ENCODE measurements around the gene C3.
A peak's percentile ranks its signal among the peaks of the same experiment; 100 is the strongest.
"Not testable (repeated sequence)": the region's sequence is repeated elsewhere in the genome, so short reads cannot be mapped to it uniquely, and the experiment has no call there.

Gene C3

DNA sequence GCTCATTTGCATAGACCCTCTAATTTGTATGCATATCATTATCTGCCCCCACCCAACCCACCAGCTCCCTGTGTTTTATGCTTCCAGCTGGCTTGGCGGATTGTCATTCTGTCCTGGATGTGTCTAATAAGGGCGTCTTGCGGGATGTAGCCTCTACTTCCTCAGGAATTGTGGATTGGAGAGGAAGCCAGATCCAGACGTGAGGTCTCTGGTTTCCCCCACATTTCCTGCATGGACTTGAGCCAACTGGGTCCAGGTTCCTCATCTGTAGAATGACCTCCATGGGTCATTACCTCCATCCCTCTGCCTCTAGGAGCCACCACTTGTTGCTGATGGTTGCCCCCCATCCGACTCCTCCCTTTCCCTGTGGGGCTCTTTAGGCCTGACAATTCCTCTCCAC is 57.7 kb downstream of the C3 start:
- DNase-seq (ENCODE audit: low spot score): no peak

DNA sequence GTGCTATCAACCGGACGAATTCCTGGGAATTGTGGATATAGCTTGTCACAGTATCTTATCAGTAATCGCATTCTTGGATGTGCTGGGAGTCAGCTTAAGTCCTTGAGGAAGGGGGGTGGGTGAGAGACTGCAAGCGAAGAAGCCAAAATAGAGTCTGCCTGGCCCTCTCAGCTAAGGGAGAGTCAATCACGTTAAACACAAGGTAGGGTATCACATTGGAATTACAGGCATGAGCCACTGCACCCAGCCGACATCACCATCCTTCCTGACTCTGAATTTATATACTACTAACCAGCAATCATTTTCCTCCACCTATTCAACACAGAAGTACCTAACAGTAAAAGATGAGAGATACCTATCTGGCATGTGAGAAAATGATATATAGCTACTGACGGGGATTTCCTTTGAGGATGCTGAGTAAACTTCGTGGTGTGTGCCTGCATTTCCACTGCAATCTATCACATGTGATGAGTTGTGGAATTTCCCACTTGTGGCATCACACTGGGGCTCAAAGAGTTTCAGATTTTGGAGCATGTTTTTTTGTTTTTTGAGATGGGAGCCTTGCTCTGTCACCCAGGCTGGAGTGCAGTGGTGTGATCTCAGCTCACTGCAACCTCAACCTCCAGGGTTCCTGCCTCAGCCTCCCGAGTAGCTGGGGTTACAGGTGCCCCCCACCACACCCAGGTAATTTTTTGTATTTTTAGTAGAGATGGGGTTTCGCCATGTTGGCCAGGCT is 58.8 kb downstream of the C3 start:
- peak; percentile 84 for DNase-seq (ENCODE audit: low spot score)

DNA sequence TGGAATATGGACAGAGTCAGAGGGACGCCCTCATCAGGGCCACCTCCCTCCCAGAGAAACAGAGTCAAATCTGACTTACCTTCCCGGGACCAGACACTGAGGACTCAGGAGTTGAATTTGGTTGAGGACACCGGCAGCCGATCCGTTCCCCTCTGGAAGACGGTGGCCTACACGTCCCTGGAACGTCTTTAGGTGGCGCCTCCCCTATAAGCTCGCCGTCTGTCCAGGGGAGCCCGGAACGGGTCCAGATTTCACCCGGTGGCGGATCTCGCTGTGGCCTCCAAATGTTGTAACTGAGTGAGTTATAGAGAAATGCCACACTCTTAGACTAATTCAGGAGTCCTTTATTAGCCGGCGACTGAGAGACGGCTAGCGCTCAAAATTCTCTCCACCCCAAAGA is 59.5 kb downstream of the C3 start:
- no peak for DNase-seq (ENCODE audit: low spot score)

DNA sequence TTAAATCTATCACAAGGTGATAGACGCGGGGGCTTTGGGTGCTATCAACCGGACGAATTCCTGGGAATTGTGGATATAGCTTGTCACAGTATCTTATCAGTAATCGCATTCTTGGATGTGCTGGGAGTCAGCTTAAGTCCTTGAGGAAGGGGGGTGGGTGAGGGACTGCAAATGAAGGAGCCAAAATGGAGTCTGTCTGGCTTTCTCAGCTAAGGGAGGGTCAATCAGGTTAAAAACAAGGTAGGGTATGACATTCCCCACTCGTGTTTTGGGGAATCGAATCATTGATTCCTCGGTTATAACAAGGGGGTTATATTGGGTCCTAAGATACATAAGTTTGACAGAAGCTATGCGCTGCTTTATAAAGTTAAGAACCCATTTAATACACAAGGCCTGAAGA is 64.1 kb downstream of the C3 start:
- DNase-seq (ENCODE audit: low spot score): not testable (repeated sequence)

DNA sequence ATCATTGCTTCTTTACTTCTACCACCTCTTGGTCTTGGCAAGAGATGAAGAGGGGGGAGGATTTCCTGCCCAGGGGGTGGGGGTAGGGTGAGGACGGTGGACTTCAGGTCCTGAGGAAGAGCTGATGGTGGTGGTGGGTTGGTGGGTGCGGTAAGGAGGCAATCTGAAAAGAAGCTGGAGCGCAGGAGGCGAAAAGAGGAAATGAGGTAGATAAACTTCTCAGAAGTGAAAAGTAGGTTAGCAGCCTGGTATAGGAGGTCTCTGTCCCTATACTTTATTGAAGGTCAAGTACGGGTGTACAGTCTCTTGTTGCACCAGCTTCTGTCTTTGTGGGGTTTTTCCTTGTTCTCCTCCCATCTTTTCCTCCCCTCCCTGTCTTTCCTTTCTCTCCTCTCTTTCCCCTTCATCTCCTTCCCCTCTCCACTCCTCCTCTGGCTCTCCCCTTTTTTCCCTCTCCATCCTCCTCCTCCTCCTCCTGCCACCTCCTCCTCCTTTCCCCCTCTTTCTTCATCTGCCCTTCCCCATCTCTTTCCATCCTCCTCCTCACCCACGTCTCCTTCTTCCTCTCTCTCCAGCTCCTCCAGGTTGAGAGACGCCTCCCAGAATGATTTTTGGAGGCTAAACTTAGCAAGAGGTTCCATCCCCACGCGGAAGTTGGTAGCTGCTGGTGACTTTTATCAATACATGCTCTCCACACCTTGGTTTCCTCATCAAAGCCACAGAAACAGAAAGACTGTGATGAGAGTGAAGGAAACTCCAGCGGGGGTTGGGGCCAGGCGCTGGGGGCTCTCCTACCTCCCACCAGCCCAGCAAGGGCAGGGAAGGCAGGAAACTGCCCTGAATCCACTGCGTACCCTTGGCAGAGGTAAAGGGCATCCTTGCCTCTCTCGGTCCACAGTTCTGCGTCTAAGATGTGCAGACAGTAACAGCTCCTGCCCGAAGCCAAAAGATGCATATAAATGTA is 65.8 kb downstream of the C3 start:
- DNase-seq (ENCODE audit: low spot score): peak; percentile 61

DNA sequence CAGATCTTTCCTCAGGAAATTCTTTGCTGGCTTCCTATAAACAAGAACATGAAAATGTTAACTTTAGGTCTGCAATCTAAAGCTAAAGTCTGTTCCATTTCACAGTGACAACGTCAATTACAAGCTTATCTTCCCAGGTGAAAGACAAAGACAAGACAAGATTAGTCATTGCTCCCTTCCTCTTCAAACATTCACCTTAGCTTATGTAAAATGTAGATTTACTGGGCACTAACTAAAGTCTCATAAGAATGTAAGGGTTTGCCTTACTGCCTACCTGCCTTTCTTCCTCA is 67.7 kb downstream of the C3 start:
- DNase-seq (ENCODE audit: low spot score): no peak

DNA sequence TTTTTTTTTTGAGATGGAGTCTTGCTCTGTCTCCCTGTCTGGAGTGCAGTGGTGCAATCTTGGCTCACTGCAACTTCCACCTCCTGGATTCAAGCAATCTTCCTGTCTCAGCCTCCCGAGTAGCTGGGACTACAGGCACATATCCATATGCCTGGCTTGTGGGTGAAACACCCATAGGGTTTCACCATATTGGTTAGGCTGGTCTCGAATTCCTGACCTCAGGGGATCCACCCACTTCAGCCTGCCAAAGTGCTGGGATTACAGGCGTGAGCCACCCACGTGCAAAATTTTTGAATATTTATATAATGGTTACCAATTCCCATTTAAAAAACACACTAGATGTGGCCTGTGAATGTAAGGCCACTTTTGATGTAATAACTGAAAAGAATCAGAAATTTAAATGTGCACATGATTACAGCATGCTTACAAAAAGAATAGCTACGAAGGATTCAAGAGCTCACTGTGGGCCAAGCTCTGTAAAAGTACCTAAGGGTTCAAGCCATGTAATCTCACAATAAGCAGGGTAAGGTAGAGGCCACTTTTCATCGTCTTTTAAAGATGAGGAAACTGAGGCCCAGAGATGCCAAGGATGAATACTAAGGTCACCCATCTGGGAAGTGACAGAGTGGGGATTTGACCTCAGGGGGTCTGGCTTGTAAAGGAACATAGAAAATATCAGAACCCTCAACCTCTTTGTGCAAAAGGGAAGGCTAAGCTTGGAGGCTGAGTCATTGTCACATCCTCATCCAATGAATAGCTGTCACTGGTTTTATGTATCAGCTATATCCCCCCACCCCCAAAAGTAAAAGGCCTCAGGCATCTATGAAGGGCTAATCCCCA is 68.3 kb downstream of the C3 start:
- DNase-seq (ENCODE audit: low spot score): no peak

DNA sequence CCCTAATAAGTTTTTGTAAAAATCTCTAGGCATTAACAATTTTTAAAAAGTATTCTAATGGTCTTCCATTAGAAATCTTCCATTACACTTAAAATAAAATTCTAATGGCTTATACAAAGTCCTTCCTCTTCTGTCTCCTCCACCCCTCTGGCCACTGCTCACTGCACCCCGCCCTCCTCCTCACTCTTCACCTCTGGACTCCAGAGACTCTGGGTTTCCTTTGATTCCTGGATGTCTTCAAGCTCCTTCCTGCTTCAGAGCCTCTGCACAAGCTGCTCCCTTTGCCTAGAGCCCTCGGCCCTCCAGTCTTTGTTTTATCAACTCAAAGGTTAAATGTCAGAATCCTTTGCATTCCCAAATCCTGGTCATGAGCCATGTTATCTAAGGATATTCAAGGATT is 71.3 kb downstream of the C3 start:
- no peak for DNase-seq (ENCODE audit: low spot score)

DNA sequence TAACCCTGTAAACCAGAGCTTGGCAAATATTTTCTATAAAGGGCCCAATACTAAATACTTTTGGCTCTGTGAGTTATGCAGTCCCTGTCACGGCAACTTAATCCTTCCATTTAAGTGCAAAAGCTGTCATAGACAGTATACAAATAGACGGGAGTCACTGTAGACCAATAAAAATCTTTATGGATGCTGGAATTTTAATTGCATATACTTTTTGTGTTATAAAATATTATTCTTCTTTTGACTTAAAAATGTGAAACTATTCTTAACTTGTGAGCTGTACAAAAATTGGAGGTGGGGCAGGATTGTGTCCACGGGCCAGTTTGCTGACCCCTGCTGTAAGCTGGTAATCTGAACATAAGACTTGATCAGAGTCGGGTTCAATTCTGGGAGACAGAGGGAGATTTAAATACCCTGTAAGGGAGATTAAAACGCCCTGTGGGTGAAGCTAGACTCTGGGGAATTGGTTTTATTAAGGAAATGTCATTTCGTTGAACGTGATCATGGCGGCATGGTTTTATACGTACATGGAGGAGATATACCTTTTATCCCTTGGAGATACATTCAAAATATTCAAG is 72.2 kb downstream of the C3 start:
- DNase-seq (ENCODE audit: low spot score): no peak

DNA sequence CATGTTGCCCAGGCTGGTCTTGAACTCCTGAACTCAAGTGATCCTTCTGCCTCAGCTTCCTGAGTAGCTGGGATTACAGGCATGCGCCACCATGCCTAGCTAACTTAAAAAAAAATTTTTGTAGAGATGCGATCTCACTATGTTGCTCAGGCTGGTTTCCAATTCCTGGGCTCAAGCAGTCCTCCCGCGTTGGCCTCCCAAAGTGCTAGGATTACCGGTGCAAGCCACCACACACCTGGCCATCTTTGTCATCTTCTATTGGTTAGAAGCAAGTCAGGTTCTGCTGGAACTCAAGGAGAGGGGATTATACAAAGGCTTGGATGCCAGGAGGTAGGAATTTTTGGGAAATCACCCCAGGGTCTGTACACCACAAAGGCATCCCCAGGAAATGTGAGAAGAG is 75.7 kb downstream of the C3 start:
- no peak for DNase-seq (ENCODE audit: low spot score)

DNA sequence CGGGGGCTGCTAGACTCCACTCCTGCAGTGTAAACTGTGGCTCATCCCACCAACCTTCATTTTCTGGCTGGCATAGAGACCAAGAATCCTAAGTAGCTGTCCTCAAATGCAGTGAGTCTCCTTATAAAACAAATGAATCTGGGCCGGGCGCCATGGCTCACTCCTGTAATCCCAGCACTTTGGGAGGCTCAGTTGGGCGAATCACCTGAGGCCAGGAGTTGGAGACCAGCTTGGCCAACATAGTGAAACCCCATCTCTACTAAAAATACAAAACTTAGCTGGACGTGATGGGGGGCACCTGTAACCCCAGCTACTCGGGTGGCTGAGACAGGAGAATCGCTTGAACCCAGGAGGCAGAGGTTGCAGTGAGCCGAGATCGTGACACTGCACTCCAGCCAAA is 80.1 kb downstream of the C3 start:
- not testable (repeated sequence) for DNase-seq (ENCODE audit: low spot score)

DNA sequence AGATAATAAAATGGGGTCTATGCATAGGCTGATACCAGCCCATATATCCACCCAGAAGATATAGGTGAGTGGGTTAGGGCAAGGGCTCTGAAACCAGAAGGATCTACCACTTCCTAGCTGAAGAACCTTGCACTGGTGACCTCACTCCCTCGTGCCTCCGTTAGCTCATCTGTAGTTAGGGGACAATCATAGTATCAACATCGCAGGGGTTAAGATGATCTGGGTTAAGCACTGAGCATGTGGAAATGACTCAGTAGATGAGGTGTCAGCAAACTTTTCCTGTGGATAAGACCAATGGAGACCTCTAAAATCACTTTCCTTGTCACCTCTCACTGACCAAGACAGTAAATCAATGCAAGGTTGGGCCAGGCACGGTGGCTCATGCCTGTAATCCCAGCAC is 81.0 kb downstream of the C3 start:
- peak; percentile 44 for DNase-seq (ENCODE audit: low spot score)

DNA sequence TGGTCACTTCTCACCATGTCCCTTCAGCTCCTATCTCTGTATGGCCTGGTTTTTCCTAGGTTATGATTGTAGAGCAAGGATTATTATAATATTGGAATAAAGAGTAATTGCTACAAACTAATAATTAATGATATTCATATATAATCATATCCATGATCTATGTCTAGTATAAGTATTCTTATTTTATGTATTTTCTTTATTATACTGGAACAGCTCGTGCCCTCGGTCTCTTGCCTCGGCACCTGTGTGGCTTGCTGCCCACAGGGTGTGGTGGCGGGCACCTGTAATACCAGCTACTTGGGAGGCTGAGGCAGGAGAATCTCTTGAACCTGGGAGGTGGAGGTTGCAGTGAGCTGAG is 87.0 kb downstream of the C3 start:
- DNase-seq (ENCODE audit: low spot score): not testable (repeated sequence)

DNA sequence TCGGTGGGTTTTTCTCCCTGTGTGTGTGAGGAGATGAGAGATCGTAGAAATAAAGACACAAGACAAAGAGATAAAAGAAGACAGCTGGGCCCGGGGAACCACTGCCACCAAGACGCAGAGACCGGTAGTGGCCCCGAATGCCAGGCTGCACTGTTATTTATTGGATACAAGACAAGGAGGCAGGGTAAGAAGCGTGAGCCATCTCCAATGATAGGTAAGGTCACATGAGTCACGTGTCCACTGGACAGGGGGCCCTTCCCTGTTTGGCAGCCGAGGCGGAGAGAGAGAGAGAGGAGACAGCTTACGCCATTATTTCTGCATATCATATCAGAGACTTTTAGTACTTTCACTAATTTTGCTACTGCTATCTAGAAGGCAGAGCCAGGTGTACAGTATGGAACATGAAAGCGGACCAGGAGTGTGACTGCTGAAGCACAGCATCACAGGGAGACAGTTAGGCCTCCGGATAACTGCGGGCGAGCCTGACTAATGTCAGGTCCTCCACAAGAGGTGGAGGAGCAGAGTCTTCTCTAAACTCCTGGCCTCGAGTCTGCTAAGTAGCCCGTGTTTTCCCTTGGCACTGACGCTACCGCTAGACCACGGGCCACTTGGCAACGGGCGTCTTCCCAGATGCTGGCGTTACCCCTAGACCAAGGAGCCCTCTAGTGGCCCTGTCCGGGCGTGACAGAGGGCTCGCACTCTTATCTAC is 87.5 kb downstream of the C3 start:
- DNase-seq (ENCODE audit: low spot score): peak; percentile 45

DNA sequence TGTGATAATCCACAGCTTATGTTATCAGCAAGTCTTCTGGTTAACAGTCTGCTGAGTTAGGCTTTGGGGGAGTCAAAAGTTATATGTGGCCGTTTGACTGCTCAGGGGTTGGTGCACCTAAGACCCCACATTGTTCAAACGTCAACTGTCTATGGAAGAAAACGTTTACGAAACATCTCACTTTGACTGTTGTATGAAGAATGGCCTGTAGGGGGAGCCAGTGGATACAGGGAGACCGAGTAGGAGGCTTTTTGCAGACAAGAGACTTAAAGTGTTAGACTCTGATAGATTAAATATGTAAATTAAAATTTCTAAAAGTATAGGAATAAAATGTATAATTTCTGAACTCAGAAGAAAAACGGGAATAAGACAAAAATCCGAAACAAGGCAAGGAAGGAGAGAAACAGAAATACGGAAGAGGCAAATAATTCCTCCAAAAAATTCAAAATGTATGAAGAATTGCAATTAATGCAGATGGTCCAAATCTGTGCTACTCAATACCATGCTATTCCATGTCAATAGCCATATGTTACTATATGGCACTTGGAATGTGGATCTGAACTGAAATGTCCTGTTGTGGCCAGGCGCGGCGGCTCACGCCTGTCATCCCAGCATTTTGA is 88.3 kb downstream of the C3 start:
- peak; percentile 92 for DNase-seq (ENCODE audit: low spot score)

Data from CD4-positive, alpha-beta T cell treated with Interleukin-15 for 4 hours (primary cell).